ENCODE data around the gene RNF180.

DNA sequence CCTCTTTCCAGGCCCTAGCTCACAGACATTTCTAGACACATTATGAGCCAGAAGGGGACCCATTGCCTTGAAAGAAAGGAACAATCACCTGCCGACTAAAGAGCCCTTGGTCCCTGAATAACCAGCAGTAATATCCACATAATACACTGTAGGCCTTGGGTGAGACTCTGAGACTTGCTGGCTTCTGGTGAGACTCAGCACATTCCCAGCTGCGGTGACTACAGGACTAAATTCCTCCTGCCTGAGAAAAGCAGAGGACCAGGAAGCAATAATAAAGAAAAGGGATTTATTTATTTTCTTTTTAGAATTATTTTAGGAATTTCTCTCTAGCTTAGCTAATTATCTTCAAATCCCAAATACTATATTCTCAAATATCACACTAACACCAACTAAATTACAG lies 252.4 kb downstream of the RNF180 start:
- no peak for TF ChIP-seq TAF1 (IDR thresholded peaks at IDR 0.05; ENCODE audit: borderline replicate concordance, low read depth, low read length)
- no peak for TF ChIP-seq POLR2AphosphoS5 (IDR thresholded peaks at IDR 0.05; ENCODE audit: low read depth, low read length)
